B cell (primary cell): ENCODE measurements around the gene MMRN2. TPM values are rescaled to one million over a fixed set of nuclear protein-coding genes. Genes with fewer than 3 reads are reported as not detected.

Experiments used
- ATAC-seq: fragments of 200-7000 bp; cut with Tn5 transposase; one replicate; pipeline ENCODE4 v1.10.0; 2021; ENCODE audit warnings: low read depth, mild to moderate bottlenecking, moderate number of reproducible peaks, moderate library complexity
- CTCF ChIA-PET: fragments of 350-600 bp; sonication (Branson Sonifier 250); formaldehyde crosslinking; loops from one replicate; lab custom pipeline; 2021; ENCODE audit warnings: antibody characterized with exemption, inconsistent platforms; lab: Charles Lee
- POLR2A ChIA-PET: fragments of 350-600 bp; sonication (Branson Sonifier 250); formaldehyde crosslinking; loops from one replicate; lab custom pipeline; 2021; ENCODE audit warnings: antibody characterized with exemption; lab: Charles Lee
- DNase-seq: peaks from one replicate; pipeline ENCODE4 v3.0.0; 2013
- H2AFZ ChIP-seq: 2 replicates; pipeline ENCODE4 v1.6.1; 2012; ENCODE audit warnings: mild to moderate bottlenecking, low read depth, low read length; ENCODE audit not compliant: insufficient read depth, poor library complexity, severe bottlenecking
- H3K27ac ChIP-seq, 2 donors: 1 replicate in 1 of 2; 2 replicates in 1 of 2; pipeline ENCODE4 v1.5.1; 2012 to 2013; ENCODE audit warnings: low read length in 2 of 2, mild to moderate bottlenecking in 2 of 2, moderate library complexity in 1 of 2
- H3K27me3 ChIP-seq, 4 experiments: fragments of 200-600 bp in 1 of 4; sonication (generic) in 1 of 4; replicated peaks in 1 of 4; 1 replicate in 2 of 4; 2 replicates in 2 of 4; pipeline versions ENCODE4 v1.6.1 to v1.7.0; 2013 to 2016; ENCODE audit warnings: low read length in 3 of 4, mild to moderate bottlenecking in 2 of 4, mixed read lengths in 1 of 4, moderate library complexity in 1 of 4; ENCODE audit not compliant: insufficient read depth in 4 of 4, control insufficient read depth in 3 of 4; ENCODE audit errors: control extremely low read depth in 1 of 4
- H3K36me3 ChIP-seq, 2 experiments: replicated peaks in 1 of 2; 1 replicate in 1 of 2; 2 replicates in 1 of 2; pipeline versions ENCODE4 v1.6.1 to v1.7.1; 2013; ENCODE audit warnings: low read length in 1 of 2; ENCODE audit not compliant: insufficient read depth in 2 of 2, control insufficient read depth in 1 of 2; ENCODE audit errors: control extremely low read depth in 1 of 2, extremely low read depth in 1 of 2
- H3K4me1 ChIP-seq, 2 donors: fragments of 200-600 bp in 1 of 2; sonication (generic) in 1 of 2; 1 replicate in 1 of 2; 2 replicates in 1 of 2; pipeline versions ENCODE4 v1.5.1 to v1.6.1; 2013 to 2017; ENCODE audit warnings: low read length in 2 of 2; ENCODE audit not compliant: control insufficient read depth in 2 of 2, insufficient read depth in 2 of 2
- H3K4me2 ChIP-seq: replicated peaks from 2 replicates; pipeline ENCODE3; 2012; ENCODE audit warnings: mild to moderate bottlenecking, low read depth, low read length; ENCODE audit not compliant: poor library complexity, severe bottlenecking
- H3K4me3 ChIP-seq, 5 experiments: fragments of 200-600 bp in 1 of 5; sonication (generic) in 1 of 5; 1 replicate in 3 of 5; 2 replicates in 2 of 5; pipeline versions ENCODE4 v1.5.1 to v1.7.0; 2011 to 2016; ENCODE audit warnings: low read length in 4 of 5, mild to moderate bottlenecking in 4 of 5, low read depth in 2 of 5, control low read depth in 1 of 5, moderate library complexity in 1 of 5; ENCODE audit not compliant: insufficient read depth in 1 of 5; ENCODE audit errors: control extremely low read depth in 1 of 5, extremely low read depth in 1 of 5
- H3K79me2 ChIP-seq: fragments of 200-600 bp; sonication (generic); one replicate; pipeline ENCODE4 v1.6.0; 2016; ENCODE audit warnings: low read length; ENCODE audit not compliant: control insufficient read depth, insufficient read depth
- H3K9ac ChIP-seq: fragments of 200-600 bp; sonication (generic); 2 replicates; pipeline ENCODE4 v1.6.1; 2017; ENCODE audit warnings: mild to moderate bottlenecking, low read length, moderate library complexity
- H3K9me3 ChIP-seq, 3 donors: one replicate each; pipeline versions ENCODE4 v1.6.1 to v1.7.1; 2013; ENCODE audit warnings: low read length in 2 of 3; ENCODE audit not compliant: control insufficient read depth in 2 of 3, insufficient read depth in 1 of 3; ENCODE audit errors: control extremely low read depth in 1 of 3
- H4K20me1 ChIP-seq: 2 replicates; pipeline ENCODE4 v1.6.0; 2012; ENCODE audit warnings: mild to moderate bottlenecking, low read length; ENCODE audit not compliant: insufficient read depth, control insufficient read depth, poor library complexity, severe bottlenecking
- H3K27ac Mint-ChIP-seq: one replicate; pipeline ENCODE4 v1.8.0; 2021; ENCODE audit warnings: mixed read lengths
- H3K27me3 Mint-ChIP-seq: one replicate; pipeline ENCODE4 v1.8.0; 2021; ENCODE audit warnings: mixed read lengths
- H3K4me1 Mint-ChIP-seq: one replicate; pipeline ENCODE4 v1.8.0; 2021; ENCODE audit warnings: mixed read lengths
- H3K4me3 Mint-ChIP-seq: one replicate; pipeline ENCODE4 v1.8.0; 2021; ENCODE audit warnings: mixed read lengths
- H3K9me3 Mint-ChIP-seq: one replicate; pipeline ENCODE4 v1.8.0; 2022; ENCODE audit warnings: mixed read lengths; ENCODE audit not compliant: insufficient read depth
- CTCF ChIP-seq: fragments of 200-600 bp; IDR thresholded peaks from one replicate; pipeline ENCODE4 v1.8.0; 2022; ENCODE audit warnings: antibody characterized with exemption, mild to moderate bottlenecking
- EZH2 ChIP-seq: IDR thresholded peaks from 2 replicates; pipeline ENCODE4 v1.6.1; 2012; ENCODE audit warnings: borderline replicate concordance, low read depth, mild to moderate bottlenecking, moderate library complexity, low read length; ENCODE audit not compliant: insufficient read depth, poor library complexity, severe bottlenecking
- WGBS: methylation state at CpG from one replicate; pipeline ENCODE4 v1.1.5; 2013; ENCODE audit warnings: missing lambda C conversion rate; ENCODE audit not compliant: insufficient coverage; 5-methylcytosine and 5-hydroxymethylcytosine counted together
- intact Hi-C: fragments of 100-400 bp; cut with micrococcal nuclease; formaldehyde crosslinking; loops from one replicate; pipeline ENCODE4 v1.10.0; 2022
- polyA plus RNA-seq: library from polyadenylated mRNA; depleted of rRNA; stranded (reverse); fragments of >200 nt; gene quantifications from 2 replicates; pipeline ENCODE4 v1.2.3, GENCODE V29; 2012
- total RNA-seq, 2 donors: library from RNA; stranded (reverse); fragments of 120-200 nt in 1 of 2; gene quantifications; 1 replicate in 1 of 2; 2 replicates in 1 of 2; pipeline versions ENCODE4 v1.2.3 to v1.2.4, GENCODE V29; 2013 to 2022

Gene MMRN2
- total and polyA plus RNA-seq, 2 donors (not counting 1 experiment from before 2014, with no cell fraction given): 1.0 to 1.1 TPM

GRCh38 chr10:86972613-86973380 is 15.4 kb upstream of the MMRN2 start:
- Histone ChIP-seq H2AFZ (no peak overlapping the region), H3K36me3 (no peaks in the 10 kb centered on the region), H3K79me2 (no peaks in the 10 kb centered on the region), H3K27ac (no peak overlapping the region), H3K9ac (no peak overlapping the region), H3K27me3 (peaks cover 0 to 31% (median 15%) of the 10 kb centered on the region in 4 experiments), H3K9me3 (peaks cover 0 to 20% (median 0%) of the 10 kb centered on the region in 3 donors), H3K4me2 (no peak overlapping the region), H4K20me1 (no peaks in the 10 kb centered on the region), H3K4me1 (peaks cover 25 to 35% of the 10 kb centered on the region in 2 donors), H3K4me3 (no peak overlapping the region)
- H3K27ac Mint-ChIP-seq: peak overlapping the region; percentile 72
- CTCF ChIA-PET: no interaction called here
- 96% methylated on average over 11 of the region's 11 CpGs for WGBS
- POLR2A ChIA-PET: no interaction called here
- intact Hi-C loops: no loop called here
- peaks cover 22% of the 10 kb centered on the region for H3K4me1 Mint-ChIP-seq
- ATAC-seq (no peak), DNase-seq (peak; percentile 25)
- no peaks in the 10 kb centered on the region for H3K9me3 Mint-ChIP-seq
- H3K27me3 Mint-ChIP-seq: peaks cover 7% of the 10 kb centered on the region
- TF ChIP-seq EZH2 (no peak), CTCF (no peak)
- H3K4me3 Mint-ChIP-seq: peak overlapping the region; percentile 62
